GM21360 (cell line): Measurements from ENCODE around the gene UBXN11.

Experiments used
- ATAC-seq: cut with Tn5 transposase; IDR thresholded peaks from one replicate; pipeline ENCODE4 v1.9.1; 2021; ENCODE audit warnings: mild to moderate bottlenecking, moderate library complexity; ENCODE audit not compliant: unreplicated experiment

Gene UBXN11

GRCh38 chr1:26274801-26275425, 31.5 kb downstream of the UBXN11 start:
- ATAC-seq = no peak

GRCh38 chr1:26269198-26269550, 37.3 kb downstream of the UBXN11 start:
- ATAC-seq = no peak

GRCh38 chr1:26268290-26269197, 37.9 kb downstream of the UBXN11 start:
- ATAC-seq = no peak

GRCh38 chr1:26265405-26265804, 41.0 kb downstream of the UBXN11 start:
- no peak for ATAC-seq

GRCh38 chr1:26263212-26263611, 43.2 kb downstream of the UBXN11 start:
- no peak for ATAC-seq

GRCh38 chr1:26259578-26259977, 46.9 kb downstream of the UBXN11 start:
- ATAC-seq = no peak

- no peak for ATAC-seq
Observed at GRCh38 chr1:26259005-26259404, 47.4 kb downstream of the UBXN11 start.

GRCh38 chr1:26257222-26257621, 49.2 kb downstream of the UBXN11 start:
- ATAC-seq = no peak

- no peak for ATAC-seq
Observed at GRCh38 chr1:26254404-26254803, 52.0 kb downstream of the UBXN11 start.

GRCh38 chr1:26252718-26253117, 53.7 kb downstream of the UBXN11 start:
- no peak for ATAC-seq

GRCh38 chr1:26239936-26240335, 66.5 kb downstream of the UBXN11 start:
- no peak for ATAC-seq

- no peak for ATAC-seq
Observed at GRCh38 chr1:26237230-26237966, 69.0 kb downstream of the UBXN11 start.

- no peak for ATAC-seq
Observed at GRCh38 chr1:26234644-26235370, 71.6 kb downstream of the UBXN11 start.

GRCh38 chr1:26233903-26234643, 72.4 kb downstream of the UBXN11 start, which contains the start of gene CEP85:
Gene CEP85 (plus strand): TSS chr1:26234200. CDS start chr1:26239784, 5,584 bp downstream.
- ATAC-seq = peak; percentile 89
